ENCODE data around the gene ZGLP1.
"Not testable (repeated sequence)": the region's sequence is repeated elsewhere in the genome, so short reads cannot be mapped to it uniquely, and the experiment has no call there.

ZGLP1 gene

DNA sequence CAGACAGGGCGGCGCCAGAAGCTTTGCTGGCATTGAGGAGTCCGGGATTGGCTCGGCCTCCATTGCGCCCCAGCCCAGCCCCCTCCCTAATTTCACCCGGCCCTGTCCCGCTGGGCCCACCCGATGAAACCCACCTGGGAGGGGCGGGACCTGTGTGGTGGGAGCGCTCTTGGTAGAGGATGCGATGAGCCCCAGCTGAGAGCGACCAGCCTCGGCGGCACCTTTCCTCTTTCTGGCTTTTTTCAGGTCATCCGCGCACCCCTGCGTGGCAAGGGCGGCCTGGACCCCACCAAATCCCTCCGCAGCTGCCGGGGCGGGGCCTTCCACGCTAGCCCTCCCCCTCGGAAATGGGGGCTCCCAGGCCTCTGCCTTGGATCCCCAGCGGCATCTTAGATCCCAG is at the start of gene ZGLP1:
Gene ZGLP1, minus strand, starts transcription at position 393 of the 400 bp plus-strand sequence.
- no peak for DNase-seq

DNA sequence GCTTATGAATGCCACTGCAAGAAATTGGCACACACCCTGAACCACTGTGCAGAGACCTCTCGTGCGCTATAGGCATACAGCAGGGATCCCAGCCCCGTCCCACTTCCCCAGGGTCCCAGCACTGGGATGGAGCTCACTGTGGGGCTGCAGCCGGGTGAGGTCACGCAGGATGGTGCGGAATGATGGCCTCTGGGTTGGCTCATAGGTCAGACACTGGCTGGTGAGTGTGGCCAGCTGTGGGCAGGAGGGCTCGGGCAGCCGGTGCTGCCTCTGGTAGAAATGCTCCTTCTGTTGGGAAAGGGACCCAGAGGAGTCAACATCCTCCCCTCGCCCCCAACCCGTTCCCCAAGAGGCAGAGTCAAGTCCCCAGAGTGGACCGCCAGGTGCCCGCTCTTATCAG is 46.8 kb upstream of the ZGLP1 start:
- no peak for DNase-seq

DNA sequence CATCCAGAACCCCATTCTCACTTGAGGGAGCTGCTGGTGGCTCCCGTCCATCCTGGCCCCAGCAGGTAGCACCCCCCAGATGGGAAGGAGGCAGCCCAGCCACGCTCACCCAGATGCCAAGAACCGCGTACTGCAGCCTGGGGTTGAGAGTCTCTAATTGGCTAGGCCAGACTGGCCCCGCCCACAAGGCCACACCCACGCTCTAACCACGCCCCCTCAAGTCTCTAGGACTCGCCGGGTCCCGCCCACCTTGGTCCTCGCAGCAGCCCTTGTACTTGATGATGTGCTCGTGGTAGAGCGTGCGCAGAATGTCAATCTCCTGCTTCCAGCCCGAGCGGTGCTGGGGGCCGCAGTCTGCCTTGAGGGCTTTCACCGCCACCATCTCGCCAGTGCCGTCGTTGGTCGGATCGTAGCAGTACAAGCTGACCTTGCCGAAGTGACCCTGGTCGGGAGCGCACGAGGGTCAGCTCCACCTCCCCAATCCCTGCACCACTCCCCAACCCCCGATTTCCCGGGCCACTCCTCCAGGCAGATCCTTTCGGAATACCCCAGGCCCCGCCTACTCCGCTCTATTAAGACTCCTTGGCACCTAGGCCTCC is 44.3 kb upstream of the ZGLP1 start:
- no peak for DNase-seq

DNA sequence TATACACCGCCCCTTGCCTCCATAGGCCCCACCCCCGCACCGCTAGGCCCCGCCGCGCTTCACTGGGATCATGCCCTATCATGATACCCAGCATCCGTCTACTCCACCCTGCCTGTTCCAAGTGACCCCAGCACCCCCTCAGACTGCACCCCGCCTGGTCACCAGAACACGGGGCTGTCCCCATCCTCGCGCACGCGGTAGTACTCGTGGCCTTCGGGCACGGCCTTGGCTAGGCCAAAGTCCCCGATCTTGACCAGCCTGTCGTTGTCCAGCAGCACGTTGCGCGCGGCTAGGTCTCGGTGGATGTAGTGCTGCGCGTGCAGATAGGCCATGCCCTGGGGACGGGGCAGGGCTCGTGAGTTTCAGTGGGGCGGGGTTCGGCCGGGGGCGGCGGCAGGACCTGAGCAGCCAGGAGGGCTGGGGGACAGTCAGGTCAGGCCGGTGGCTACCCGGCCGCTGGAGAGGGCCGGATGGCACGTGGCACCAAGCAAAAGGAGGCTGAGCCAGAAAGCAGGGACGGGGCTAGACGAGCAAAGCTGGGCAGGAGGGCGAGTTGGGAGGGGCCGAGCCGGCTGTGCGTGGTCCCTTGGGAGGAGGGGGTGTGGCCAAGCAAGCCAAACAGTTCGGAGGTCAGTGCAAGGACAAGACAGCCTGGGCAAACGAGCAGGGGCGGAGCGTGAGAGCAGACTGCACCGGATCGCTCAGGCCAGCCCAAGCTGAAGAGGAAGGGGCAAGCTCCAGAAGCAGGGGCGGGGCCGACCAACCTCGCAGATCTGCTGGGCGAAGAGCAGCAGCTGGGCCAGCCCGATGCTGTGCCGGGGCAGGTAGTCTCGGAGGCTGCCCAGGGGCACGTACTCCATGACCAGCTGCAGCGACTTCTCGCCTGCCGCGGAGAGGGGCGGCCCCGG is 43.4 kb upstream of the ZGLP1 start:
- DNase-seq: no peak

DNA sequence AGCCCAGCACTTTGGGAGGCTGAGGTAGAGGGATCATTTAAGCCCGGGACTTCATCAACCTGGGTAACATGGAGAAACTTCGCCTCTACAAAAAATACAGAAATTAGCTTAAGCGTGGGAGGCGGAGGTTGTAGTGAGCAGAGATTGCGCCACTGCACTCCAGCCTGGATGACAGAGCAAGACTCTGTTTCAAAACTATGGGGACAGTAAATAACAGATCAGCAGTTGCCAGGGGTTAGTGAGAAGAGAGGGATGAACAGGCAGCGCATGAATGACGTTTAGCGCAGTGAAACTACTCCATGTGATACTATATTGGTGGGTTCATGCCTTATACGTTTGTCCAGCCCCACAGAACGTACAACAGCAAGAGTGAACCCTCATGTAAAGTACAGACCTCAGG is 36.9 kb upstream of the ZGLP1 start:
- DNase-seq: no peak

DNA sequence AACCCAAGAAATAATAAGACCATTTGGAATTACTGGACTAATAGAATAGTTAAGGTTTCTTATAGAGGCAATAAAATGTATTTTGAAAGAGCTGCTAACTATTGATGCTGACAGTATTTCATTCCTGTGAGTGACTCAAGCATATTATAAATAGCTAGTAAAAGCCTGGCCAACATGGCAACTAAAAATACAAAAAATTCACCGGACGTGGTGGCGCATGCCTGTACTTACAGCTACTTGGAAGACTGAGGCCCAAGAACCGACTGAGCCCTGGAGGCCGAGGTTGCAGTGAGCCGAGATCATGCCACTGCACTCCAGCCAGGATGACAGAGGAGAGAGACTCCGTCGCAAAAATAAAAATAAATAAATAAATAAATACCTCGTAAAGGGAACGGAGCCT is 35.2 kb upstream of the ZGLP1 start:
- DNase-seq: no peak

DNA sequence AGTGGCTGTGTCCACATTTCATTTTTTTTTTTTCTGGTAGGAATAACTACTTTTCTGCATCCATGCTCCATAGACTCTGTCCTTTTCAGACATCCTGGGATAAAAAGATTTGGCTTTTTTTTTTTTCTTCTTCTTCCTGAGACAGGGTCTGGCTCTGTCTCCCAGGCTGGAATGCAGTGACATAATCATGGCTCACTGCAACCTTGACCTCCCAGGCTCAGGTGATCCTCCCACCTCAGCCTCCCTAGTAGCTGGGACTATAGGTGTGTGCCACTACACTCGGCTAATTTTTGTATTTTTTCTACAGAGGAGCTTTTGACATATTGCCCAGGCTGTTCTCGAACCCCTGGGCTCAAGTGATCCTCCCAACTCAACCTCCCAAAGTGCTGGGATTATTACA is 33.9 kb upstream of the ZGLP1 start:
- DNase-seq: no peak

DNA sequence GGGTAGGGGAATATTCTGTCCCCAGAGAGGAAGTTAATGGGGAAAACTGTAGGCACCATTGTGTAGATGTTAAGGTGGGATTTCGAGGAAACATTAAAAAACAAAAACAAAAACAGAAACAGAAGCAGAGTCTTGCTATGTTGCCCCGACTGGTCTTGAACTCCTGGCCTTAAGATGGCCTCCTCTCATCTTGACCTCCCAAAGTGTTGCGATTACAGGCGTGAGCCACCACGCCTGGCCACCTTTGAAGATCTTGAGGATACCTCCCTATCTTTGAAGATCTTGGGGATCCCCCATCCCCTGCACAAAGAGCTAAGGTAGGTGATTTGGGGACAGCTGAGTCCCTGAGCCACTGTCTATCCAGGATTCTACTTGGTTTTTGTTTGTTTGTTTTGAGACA is 30.4 kb upstream of the ZGLP1 start:
- DNase-seq: no peak

DNA sequence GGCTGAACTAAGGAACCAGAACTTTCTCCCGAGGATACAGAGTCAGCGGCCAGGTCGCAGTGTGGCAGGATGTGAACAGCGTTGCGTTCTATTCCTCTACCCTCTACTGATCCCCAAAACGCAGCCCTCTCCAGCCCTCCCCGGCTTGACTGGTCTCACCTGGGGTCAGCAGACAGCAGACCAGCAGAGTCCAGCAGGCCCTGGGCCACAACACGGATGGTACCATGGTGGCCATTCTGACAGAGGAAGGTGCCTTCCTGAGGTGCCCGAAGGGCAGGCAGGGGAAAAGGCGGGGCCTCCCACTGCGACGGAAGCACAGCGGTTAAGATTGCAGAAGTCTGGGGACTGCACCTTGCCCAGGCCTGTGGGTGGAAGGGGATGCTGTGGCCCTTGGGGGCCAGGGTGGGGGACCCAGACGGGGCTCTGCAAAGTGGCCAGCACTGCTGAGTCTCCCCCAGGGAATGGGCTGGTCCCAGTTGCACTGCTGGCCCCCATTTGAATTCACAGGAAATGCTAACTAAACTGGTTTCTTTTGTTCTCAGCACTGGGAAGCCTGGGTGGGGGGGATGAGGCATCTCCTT is 29.9 kb upstream of the ZGLP1 start, which contains the start of gene ICAM3:
Gene ICAM3, minus strand, starts transcription at position 245 of the 581 bp plus-strand sequence. Its CDS starts 10 bp downstream, at position 235.
- DNase-seq: no peak

DNA sequence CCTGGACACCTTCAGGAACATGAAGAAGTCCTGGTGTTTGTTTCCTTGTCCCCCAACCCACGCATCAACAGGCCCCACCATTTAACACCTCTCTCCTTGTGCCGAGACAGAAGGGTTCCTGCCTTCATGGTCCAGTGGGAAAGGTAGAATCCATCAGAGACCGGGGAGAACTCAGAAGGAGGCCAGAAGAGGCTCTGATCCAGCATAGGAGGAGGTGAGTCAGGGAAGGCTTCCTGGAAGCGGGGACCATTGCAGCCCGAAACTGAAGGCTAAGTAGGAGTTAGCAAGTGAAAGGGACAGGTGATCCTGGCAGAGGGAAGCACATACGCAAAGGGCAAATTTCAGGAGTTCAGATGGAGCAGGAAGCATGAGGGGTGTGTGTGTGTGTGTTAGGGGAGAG is 29.3 kb upstream of the ZGLP1 start:
- no peak for DNase-seq

DNA sequence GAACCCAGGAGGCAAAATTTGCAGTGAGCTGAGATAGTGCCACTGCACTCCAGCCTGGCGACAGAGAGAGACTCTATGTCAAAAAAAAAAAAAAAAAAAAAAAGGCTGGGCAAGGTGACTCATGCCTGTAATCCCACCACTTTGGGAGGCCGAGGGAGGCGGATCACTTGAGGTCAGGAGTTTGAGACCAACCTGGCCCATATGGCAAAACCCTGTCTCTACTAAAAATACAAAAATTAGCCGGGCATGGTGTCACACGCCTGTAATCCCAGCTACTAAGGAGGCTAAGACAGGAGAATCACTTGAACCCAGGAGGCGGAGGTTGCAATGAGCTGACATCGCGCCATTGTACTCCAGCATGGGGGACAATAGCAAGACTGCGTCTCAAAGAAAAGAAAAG is 27.1 kb upstream of the ZGLP1 start:
- DNase-seq: not testable (repeated sequence)

DNA sequence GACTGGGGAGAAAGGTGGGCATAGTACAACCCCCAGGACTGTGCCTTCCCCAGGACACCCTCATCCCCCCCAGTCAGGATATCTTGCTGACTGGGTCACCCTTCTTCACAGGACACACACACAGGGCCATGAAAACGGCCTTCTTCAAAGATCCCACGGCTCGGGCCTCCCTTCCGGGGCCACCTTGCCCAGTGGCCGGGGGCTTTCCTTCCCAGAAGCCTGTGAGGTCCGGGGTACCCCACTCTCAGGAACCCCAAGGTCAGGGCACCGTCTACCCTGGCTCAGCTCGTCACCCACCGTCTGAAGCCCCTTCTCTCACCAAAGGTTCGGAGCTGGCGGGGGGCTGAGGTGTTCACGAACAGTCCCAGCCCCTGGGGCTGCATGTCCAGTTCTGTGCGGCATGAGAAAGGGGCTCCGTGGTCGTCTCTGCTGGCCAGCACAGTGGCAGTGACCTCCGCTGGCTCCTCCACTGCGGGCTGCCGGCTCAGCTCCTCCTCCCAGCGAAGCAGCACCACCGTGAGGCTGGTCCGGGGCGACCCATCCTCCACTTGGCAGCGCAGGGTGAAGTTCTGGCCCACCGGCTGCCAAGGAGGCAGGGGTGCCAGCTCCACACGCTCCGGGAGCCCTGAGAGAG is 25.9 kb upstream of the ZGLP1 start:
- no peak for DNase-seq

DNA sequence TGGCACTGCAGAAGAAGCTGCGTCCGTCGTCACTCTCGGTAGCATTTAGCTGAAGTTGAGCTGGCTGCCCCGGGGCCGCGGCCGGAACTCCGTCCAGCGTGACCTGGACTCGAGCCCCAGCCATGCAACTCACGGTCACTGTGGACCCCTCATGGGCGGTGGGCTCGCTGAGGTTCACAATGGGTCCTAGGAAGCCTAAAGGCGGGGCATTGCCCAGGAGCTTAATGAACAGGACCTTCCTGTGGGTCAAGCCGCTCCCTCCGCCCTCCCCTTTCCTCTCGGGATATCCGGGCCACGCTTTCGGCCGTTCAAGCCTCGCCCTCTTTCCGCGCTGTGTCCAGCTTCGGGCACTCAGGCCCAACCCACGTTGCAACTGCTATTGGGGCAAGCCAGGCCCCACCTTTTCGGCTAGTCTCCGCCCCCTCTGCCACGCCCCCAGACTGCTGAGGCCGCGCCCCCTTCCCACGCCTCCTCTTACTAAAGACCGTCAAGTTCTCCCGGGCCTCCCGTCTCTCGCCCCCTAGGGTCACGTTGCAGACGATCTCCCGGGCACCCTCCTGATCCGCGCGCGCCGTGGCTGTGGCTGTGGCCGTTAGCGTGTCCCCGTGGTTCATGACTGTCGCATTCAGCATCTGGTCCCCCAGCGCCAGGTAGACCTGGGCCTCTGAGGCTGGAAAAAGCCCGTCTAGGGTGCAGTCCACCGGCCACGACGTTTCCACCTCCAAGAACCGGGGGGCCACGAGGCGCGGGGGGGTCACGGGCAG is 25.2 kb upstream of the ZGLP1 start:
- peak; percentile 89 for DNase-seq

DNA sequence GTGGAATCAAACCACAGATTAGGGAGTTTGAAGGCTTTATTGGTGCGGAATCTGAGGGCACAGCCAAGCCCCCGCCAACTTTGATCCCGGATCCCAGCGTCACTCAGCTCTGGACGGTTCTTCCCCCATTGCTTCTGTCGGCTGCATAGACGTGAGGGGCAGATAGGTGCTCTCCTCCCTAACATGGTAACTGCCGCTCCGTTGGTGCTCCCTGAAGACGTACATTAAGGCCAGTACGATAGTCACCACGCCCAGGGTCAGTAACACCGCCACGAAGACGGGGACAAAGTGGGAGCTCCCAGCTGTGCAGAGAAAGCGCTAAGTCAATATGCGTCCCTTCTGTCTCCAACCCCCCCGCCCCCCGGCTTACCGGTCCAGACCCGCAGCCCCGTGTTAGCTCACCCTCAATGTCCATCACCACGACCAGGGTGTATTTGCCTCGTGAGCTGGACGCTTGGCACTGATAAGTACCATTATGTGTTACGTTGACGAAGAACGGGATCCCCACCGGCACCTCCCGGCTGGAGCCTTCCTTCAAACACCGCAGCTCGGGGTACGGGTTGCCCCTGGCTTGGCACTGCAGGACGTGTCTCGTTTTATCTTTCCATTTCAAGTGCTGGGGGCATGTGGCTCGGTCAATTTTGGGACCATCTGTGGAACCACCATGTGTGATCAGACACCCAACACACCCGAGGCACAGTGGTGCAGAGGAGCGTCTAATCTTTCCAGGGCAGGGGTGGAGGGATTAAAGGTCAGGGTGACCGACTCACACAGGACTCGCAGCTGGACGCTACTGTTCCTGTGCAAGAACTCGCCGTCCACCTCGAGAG is 24.4 kb upstream of the ZGLP1 start:
- DNase-seq: peak; percentile 74

DNA sequence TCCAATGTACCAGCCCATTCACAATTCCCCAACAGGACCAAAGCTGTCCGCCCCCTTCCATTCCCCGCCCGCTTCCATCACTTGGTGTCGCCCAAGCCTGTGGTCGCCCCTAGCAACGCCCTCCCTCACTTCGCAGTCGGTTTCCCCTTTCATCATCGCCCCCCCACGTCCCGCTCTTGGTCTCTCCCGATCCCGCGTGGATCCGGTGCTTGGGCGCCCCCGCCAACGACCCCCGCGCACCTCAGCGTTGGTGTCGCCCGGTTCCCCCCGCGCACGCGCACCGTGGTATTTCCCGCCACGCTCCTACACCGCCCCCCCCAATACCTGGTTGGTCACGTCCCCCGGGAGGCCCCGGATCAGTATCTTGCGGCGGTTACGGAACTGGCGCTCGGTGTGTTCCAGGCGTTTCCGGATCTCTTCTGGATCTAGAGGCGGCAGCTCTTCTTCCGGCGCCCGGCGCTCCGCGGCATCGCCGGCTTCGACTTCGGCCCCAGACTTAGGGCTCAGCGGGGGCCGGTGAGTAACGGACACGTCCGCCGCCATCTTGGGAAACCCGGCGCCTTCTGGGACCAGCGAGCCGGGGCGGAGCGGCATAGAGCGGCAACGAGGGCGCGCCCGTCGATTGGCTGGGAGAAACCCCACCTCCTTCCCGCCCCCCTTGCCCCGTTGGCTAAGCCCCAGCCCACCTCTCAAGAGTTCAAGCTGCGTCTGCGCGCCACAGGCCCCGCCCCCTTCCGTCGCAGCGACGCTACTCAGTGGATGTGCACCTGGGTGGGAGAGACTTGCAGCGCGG is 23.5 kb upstream of the ZGLP1 start, which contains the start of gene RAVER1:
Gene RAVER1, minus strand, starts transcription at position 565 of the 793 bp plus-strand sequence. Its CDS starts 22 bp downstream, at position 543.
- DNase-seq: peak; percentile 99

DNA sequence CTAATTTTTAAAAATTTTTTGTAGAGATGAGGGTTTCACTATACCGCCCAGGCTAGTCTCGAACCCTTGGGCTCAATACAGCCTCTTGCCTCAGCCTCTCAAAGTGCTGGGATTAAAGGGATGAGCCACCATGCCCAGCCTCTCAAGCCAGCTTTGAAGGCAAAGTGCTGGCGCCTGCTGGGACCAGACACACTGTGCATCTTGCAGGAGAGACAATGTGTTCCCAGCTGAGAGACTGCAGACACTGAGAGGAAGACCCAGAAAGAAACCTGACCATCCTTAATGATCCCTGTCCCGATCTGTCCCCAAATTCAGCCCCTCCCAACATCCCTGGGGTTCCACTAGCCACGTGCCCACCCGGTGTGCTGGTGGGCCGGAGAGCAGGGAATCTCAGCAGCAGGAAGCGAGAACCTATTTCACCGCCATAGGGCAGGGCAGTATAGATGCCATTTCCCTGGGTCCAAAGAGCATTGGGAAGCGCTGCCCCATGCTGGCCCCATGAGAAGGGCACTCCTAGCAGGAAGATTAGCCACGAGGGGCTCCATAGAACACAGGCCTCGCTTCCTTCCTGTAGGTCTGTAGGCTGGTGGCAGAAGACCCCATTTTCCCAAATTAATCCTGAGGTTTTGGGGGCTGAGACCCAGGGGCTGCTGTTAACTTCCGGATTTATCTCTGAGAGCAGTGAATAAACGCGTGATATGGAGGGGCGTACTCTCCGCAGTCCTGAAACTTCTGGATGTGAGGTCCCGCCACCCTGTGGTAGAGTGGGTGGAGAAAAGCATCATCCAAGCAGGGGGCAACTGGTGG is 22.7 kb upstream of the ZGLP1 start:
- no peak for DNase-seq

DNA sequence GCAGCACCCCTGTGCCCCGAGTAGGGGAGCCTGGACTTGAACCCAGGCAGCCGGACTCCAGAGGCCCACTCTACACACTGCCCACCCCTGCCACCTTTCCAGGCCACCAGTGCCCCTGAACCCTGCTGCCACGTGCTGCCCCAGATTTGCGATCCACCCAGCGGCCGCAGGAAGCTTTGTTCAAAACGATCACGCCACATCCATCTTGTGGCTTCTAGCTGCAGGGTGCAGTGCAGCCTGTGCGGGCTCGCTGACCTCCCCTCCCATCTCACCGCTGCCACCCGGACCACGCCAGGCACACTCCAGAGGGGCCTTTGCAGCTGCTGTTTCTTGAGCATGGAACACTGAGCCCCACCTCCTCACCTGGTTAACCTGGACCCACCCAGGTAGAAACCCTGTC is 19.9 kb upstream of the ZGLP1 start:
- no peak for DNase-seq

DNA sequence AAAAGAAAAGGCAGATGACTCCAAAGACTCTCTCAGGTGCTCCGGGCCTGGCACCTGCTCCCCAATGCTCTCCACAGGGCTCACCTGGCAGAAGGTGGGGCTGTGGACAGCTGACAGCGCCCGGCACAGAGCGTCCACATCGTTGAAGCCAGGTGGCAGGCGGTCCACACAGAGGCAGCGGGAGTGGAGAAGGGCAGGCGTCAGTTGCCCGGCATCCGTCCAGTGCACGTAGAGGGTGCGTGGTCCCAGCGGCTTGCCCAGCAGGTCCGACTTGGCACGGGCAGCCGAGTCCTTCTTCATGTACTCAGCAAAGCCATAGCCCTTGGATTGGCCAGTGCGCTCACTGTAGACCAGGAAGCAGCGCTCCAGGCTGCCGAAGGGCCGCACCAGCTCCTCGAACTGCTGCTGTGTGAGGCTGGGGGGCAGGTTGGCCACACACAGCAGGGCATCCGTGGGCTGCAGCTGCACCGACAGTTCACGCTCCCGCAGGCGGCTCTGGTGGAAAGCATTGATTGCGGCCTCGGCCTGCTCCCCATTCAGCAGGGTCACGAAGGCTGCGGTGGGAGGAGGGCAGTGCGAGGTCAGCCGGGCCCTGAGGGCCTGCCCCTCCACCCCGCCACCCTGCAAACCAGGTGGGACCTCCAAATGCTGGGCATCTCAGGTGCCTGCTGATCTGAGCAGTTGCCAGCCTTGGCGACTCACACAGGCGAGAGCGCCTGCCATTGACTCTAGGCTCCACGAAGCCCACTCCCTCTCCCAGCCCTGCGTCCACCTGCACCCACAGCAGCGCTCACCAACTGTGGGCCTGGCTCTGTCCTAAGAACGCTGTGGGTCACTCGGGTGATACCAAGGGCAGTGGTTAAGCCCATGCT is 19.2 kb upstream of the ZGLP1 start:
- no peak for DNase-seq

DNA sequence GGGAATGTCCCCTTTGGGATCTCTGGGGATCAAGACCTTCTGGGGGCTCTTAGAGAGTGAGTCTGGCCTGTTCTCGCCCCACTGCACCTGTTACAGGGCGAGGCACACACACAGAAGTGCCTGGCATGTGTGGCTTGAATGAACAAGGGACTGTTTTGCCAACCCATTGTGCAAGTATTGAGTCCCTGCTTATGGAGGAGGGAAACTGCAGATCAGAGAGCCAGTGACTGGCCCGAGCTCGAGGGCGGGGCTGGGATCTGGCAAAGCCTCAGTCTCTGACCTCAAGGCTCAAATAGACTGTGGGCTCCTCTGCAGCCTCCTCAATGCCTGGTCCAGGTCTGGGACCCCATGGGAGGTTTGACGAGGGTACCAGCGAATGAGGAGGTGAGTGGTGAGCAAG is 18.2 kb upstream of the ZGLP1 start:
- no peak for DNase-seq
